Muscle of leg (tissue), 11 donors: Measurements from ENCODE around the gene LRRC45. TPM values are rescaled to one million over a fixed set of nuclear protein-coding genes. Genes with fewer than 3 reads are reported as not detected.

Experiments used
- DNase-seq: peaks from one replicate; pipeline ENCODE4 v3.0.0; 2013
- H3K27ac ChIP-seq: one replicate; pipeline ENCODE4 v1.5.1; 2013; ENCODE audit warnings: mild to moderate bottlenecking, low read length, control low read depth
- H3K27me3 ChIP-seq: one replicate; pipeline ENCODE4 v1.6.1; 2013; ENCODE audit warnings: low read length; ENCODE audit not compliant: control insufficient read depth, insufficient read depth
- H3K36me3 ChIP-seq: one replicate; pipeline ENCODE4 v1.6.1; 2013; ENCODE audit warnings: low read length; ENCODE audit not compliant: control insufficient read depth, insufficient read depth
- H3K4me1 ChIP-seq: one replicate; pipeline ENCODE4 v1.6.1; 2013; ENCODE audit warnings: low read length; ENCODE audit not compliant: control insufficient read depth, insufficient read depth
- H3K4me3 ChIP-seq: one replicate; pipeline ENCODE4 v1.5.1; 2013; ENCODE audit warnings: low read length, control low read depth
- H3K9me3 ChIP-seq: replicated peaks from 2 replicates; pipeline ENCODE4 v1.6.1; 2013; ENCODE audit warnings: low read depth, low read length; ENCODE audit not compliant: control insufficient read depth
- WGBS: methylation state at CpG from one replicate; pipeline ENCODE4 v1.1.5; 2013; ENCODE audit warnings: missing lambda C conversion rate; ENCODE audit not compliant: insufficient coverage; 5-methylcytosine and 5-hydroxymethylcytosine counted together
- polyA plus RNA-seq, 8 donors: library from polyadenylated mRNA; unstranded; fragments of 120-200 nt; gene quantifications; one replicate each; pipeline versions ENCODE4 v1.2.1 to v1.2.3, GENCODE V29; 2013; ENCODE audit warnings: inconsistent platforms in 1 of 8, low replicate concordance in 1 of 8; ENCODE audit not compliant: insufficient read length in 8 of 8, insufficient read depth in 1 of 8
- total RNA-seq: library from RNA; stranded (reverse); fragments of 120-200 nt; gene quantifications from one replicate; pipeline ENCODE4 v1.2.4, GENCODE V29; 2013

LRRC45 gene
- total and polyA plus RNA-seq, 9 donors: 8.4 to 12.3 (median 9.7) TPM

DNA sequence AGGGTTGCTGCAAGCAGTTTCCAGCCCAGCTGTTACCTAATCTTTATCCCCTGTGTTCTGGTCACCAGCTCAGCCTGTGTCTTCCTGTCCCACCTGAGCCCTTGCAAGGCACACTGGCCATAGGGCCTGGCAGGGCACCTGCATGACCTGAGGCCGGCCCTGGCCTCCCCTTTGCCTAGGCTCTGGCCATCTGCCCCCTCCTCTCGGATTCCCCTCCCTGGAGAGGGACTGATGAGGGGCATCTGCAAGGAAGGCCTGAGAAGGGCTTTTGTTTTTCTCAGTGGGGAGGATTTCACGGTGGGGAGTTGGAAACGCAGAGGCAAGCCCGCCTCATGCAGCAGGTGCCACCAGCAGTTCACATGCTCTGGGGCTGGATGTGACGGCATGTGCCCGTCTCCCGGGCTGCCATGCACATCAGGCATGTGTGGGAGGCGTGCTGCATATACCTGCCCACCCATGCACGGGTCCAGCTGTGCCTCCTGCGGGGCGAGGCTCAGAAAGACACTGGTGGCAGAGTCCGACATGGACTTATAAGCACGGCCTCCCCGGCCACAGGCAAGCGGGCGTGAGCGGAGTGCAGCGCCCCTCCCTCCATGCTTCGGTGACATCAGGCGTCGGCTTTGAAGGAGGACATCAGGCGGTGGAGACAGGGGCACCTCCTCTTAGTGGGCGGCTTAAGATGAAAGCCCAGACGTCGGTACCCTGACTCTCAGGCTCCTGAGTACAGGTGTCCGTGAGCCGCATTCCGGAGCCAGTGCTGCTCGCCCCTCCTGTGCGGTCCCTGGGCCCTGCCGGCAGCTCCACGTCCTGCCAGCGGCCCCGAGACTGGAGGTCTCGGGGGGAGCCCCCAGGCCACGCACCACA, 29.1 kb upstream of the LRRC45 start:
- 87% methylated on average over 34 of the region's 37 CpGs for WGBS
- H3K4me3 ChIP-seq: no peak overlapping the region
- H3K9me3 ChIP-seq: no peaks in the 10 kb centered on the region
- H3K4me1 ChIP-seq: peaks cover 56% of the 10 kb centered on the region
- no peak overlapping the region for H3K27ac ChIP-seq
- H3K27me3 ChIP-seq: no peaks in the 10 kb centered on the region
- H3K36me3 ChIP-seq: peaks cover 32% of the 10 kb centered on the region
- no peak for DNase-seq

DNA sequence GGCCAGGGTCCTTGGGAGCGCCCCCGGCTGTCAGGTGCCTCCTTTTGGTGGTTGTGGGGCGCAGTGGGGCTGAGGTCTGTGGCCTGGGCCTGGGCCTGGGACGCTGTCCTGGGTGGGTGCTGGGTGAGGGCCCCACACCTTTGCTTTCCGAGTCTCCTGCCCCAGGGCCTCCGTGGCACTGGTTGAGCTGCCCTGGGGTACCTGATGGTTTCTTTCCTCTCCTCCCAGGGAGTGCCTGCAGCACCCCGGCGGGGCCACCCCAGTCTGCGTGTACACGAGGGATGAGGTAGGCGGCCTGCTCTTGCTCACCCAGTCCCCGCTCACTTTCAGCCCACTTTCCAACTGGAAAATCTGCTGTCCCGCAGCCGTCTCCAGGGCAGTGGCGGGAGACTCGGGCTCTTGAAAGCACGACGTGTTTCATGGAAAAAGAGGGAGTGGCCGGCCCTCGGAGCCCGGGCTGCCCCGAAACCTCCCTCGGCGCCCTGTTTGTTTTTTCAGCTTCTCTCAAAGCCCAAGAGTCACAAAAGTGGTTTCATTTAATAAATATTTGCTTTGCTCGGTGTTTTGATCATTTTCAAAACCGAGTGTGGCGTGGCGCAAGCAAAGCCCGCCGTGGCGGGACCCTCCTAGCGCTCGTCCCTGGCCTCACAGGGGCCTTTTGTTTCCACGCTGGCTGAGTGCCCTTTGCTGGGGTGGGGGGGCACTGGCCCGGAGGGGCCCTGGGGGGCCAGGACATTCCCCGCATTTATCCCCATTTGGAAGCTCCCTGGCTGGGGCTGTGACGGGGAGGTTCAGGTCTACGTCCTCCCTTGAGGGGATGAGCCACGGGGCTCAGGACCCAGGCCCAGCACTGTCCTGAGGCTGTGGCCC, 28.3 kb upstream of the LRRC45 start:
- H3K4me3 ChIP-seq: no peak overlapping the region

DNA sequence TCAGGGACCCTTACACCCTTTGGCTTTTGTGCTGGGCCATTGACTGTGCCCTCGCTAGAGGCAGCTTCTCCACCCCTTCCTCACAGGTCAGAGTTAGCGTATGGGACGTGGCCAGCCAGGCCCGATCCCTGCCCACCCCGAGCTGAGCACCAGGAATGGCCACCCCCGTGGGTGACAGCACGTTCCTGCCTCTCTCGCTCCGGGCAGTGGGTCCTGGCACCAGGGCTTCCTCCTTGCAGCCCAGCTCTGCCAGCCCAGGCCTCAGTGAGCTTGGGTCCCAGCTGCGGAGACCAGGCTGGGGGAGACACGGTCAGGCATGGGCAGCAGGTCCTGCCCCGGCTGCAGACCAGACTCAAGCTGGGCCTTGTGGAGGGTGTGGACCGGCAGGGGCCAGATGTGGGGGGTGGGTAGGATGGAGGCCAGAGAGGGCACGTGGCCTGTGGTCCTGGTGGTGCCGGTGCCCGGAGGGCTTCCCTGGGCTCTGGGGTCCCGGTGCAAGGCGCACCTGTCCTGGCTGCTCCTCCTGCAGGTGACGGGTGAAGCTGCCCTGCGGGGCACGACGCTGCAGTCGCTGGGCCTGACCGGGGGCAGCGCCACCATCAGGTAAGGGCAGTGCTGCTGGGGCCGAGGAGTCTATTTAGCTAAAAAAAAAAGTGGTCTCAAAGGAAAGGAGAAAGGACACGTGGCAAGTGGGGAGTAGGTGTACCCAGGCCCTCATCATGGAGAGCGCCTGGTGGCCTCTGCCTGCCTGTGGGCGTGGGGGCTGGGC, 27.5 kb upstream of the LRRC45 start:
- Histone ChIP-seq H3K4me3 (no peak overlapping the region), H3K27ac (no peak overlapping the region), H3K27me3 (no peaks in the 10 kb centered on the region), H3K9me3 (no peaks in the 10 kb centered on the region), H3K4me1 (peaks cover 63% of the 10 kb centered on the region), H3K36me3 (peaks cover 22% of the 10 kb centered on the region)
- DNase-seq: no peak
- WGBS: 93% methylated on average over 29 of the region's 29 CpGs

More for the DNA sequence above, 28.3 kb upstream of the LRRC45 start:
- Histone ChIP-seq H3K27ac (no peak overlapping the region), H3K36me3 (peaks cover 28% of the 10 kb centered on the region), H3K27me3 (no peaks in the 10 kb centered on the region), H3K9me3 (no peaks in the 10 kb centered on the region), H3K4me1 (peaks cover 58% of the 10 kb centered on the region)
- 90% methylated on average over 23 of the region's 39 CpGs for WGBS
- no peak for DNase-seq

DNA sequence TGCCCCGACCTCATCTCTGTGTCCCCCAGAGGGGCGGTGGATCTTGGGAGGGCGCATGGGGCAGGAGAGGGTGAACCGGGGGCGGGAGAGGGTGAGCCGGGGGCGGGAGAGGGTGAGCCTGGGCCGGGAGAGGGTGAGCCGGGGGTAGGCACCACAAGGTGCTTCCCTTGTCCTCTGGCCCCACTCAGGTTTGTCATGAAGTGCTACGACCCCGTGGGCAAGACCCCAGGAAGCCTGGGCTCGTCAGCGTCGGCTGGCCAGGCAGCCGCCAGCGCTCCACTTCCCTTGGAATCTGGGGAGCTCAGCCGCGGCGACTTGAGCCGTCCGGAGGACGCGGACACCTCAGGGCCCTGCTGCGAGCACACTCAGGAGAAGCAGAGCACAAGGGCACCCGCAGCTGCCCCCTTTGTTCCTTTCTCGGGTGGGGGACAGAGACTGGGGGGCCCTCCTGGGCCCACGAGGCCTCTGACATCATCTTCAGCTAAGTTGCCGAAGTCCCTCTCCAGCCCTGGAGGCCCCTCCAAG, 26.8 kb upstream of the LRRC45 start:
- H3K27ac ChIP-seq: no peak overlapping the region
- DNase-seq: no peak
- peaks cover 21% of the 10 kb centered on the region for H3K36me3 ChIP-seq
- peaks cover 63% of the 10 kb centered on the region for H3K4me1 ChIP-seq
- no peak overlapping the region for H3K4me3 ChIP-seq
- WGBS: 86% methylated on average over 20 of the region's 28 CpGs
- H3K9me3 ChIP-seq: no peaks in the 10 kb centered on the region
- H3K27me3 ChIP-seq: no peaks in the 10 kb centered on the region

DNA sequence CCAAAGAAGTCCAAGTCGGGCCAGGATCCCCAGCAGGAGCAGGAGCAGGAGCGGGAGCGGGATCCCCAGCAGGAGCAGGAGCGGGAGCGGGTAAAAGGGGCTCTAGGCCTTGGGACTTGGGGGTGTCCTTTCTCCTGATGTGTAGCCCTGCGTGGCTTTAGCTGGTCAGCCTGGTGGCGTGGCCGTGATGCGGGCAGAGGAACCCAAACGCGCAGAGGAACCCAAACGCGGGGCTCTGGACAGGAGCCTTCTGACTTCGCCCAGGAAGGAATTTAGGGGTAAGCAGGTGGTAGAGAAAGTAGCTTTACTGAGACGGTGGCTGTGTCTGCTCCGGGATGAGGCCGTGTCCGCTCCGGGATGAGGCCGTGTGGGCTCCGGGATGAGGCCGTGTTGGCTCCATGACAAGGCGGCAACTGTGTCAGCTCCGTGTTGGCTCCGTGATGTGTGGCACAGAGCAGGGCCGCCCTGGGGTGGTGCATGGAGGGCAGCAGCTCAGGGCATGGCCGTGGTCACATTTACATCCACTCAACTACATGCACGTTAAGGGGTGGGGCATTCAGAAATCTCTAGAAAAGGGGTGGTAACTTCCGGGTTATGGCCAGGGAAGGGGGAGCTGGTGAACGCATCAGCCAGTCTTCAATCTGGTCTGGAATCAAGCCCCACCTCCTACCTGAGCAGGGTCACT, 26.2 kb upstream of the LRRC45 start:
- no peak for DNase-seq
- no peak overlapping the region for H3K27ac ChIP-seq
- H3K9me3 ChIP-seq: no peaks in the 10 kb centered on the region
- peaks cover 21% of the 10 kb centered on the region for H3K36me3 ChIP-seq
- no peaks in the 10 kb centered on the region for H3K27me3 ChIP-seq
- H3K4me3 ChIP-seq: no peak overlapping the region
- H3K4me1 ChIP-seq: peaks cover 63% of the 10 kb centered on the region
- WGBS: 91% methylated on average over 23 of the region's 30 CpGs

DNA sequence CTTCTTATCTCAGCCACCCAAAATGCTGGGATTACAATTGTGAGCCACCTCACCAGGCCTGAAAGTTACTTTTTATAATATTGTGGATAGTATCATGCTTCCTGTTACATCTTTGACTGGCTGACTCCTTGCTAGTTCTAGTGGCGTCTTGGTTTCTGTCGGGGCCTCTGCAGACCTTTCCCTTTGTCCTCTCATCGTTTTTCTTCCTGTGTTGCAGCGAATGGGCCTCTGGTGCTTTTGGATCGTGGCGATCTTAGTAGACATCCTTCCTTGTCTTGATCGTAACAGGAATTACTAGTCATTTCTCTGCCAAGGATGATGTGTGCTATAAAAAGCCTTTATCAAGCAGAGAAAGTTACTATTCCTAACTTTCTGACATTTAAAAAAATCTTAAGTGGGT, 24.9 kb upstream of the LRRC45 start:
- Histone ChIP-seq H3K27ac (no peak overlapping the region), H3K9me3 (no peaks in the 10 kb centered on the region), H3K4me1 (peaks cover 51% of the 10 kb centered on the region), H3K36me3 (peaks cover 21% of the 10 kb centered on the region), H3K27me3 (no peaks in the 10 kb centered on the region), H3K4me3 (no peak overlapping the region)
- no peak for DNase-seq
- 4% methylated on average over 3 of the region's 7 CpGs for WGBS

DNA sequence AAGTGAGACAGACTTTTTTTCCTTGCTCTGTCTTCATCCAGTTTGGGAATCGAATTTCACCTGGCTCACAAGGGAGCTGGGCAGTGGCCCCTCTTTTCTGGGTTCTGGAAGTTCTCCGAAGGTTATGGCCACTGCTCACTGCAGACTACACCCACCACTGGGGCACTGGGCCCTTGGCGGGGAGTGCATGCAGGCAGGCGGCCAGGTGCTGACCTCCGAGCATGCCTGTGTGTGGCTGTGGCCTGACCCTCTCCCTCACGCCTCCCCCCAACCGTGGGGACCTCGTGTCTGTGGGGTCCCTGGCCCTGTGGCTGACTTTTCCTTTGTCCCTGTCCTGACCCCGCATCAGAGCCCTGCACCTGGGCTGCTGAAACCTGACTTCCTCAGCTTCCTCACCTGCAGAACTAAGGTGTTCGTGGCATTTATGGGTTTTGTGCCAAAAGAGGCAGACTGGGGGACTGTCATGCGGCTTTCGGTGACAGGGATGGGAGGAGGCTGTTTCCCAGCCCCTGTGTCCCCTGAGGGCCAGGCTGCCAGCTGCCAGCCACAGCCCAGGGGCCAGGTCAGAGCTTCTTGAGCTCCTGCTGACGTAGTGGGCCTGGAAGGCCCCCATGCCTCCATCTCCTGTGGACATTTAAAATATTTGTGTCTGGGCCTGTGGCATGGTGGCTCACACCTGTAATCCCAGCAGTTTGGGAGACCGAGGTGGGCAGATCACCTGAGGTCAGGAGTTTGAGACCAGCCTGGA, 24.2 kb upstream of the LRRC45 start:
- Histone ChIP-seq H3K4me3 (no peak overlapping the region), H3K27ac (no peak overlapping the region), H3K27me3 (no peaks in the 10 kb centered on the region), H3K36me3 (peaks cover 18% of the 10 kb centered on the region), H3K9me3 (no peaks in the 10 kb centered on the region), H3K4me1 (peaks cover 51% of the 10 kb centered on the region)
- peak; percentile 59 for DNase-seq
- 38% methylated on average over 6 of the region's 14 CpGs for WGBS

DNA sequence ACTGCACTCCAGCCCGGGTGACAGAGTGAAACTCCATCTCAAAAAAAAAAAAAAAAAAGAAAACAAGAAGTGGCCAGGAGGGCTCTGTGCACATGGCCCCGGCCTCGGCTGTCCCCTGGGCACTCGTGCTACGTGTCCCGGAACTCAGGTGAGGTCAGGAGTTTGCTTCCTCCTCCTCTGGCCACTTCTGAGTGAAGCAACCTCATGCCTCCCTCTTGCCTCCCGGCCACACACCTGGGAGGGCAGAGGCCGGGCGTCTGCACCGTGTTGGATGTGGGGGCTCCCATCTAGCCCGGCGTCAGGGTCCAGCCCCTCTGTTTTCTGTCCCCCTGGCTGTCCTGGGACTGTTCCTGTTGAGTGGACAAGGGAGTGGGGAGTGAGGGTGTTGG, 23.5 kb upstream of the LRRC45 start:
- 96% methylated on average over 11 of the region's 12 CpGs for WGBS
- no peak overlapping the region for H3K27ac ChIP-seq
- H3K4me1 ChIP-seq: peaks cover 48% of the 10 kb centered on the region
- no peak overlapping the region for H3K4me3 ChIP-seq
- no peaks in the 10 kb centered on the region for H3K27me3 ChIP-seq
- H3K36me3 ChIP-seq: peaks cover 19% of the 10 kb centered on the region
- no peaks in the 10 kb centered on the region for H3K9me3 ChIP-seq
- no peak for DNase-seq
